ENCODE results near the gene TEK. TPM values are rescaled to one million over a fixed set of nuclear protein-coding genes. Genes with fewer than 3 reads are reported as not detected.
"Not testable (repeated sequence)": the region's sequence is repeated elsewhere in the genome, so short reads cannot be mapped to it uniquely, and the experiment has no call there.

The TEK gene
- total RNA-seq, 4 donors from 2014 or later = 0.72 to 7.4 (median 4.0) TPM

DNA sequence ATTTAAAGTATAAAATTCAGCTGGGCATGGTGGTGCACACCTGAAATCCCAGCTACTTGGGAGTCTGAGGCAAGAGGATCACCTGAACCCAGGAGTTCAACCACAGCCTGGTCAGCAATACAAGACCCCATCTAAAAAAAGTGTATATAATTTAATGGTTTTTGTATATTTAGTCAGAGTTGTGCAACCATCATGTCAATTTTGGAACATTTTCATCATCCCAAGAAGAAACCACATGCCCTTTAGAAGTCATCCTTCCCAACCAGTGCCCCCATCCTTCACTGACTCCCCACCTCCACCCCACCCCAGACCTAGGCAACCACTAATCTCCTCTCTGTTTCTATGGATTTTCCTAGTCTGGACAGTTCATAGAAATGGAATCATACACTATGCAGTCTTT, 18.8 kb upstream of the TEK start:
- Histone ChIP-seq H3K27ac (no peak overlapping the region), H3K4me3 (no peak overlapping the region), H3K4me1 (peaks cover 0 to 9% (median 6%) of the 10 kb centered on the region in 3 donors), H3K27me3 (no peaks in the 10 kb centered on the region), H3K36me3 (no peaks in the 10 kb centered on the region), H3K9me3 (no peaks in the 10 kb centered on the region)
- intact Hi-C loops (cut with DNase I) = no loop called here
- TF ChIP-seq POLR2A (IDR thresholded peaks at IDR 0.05) = no peak
- no peak for DNase-seq

DNA sequence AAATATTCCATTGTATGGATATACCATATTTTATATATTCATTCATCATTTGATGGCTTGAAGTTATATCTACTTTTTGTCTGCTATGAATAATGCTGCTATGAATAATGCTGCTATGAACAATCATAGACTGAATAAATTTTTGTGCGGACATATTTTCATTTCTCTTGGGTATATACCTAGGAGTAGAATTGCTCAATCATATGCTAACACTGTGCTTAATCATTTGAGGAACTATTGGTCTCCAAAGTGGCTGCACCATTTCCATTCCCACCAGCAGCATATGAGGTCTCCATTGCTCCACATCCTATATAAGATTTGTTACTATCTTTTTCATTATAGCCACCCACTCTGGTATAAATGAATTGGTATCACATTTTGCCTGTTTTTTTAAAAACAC, 18.3 kb upstream of the TEK start:
- no peak overlapping the region for H3K27ac ChIP-seq
- 68 to 78% methylated on average over 1 of the region's 1 CpG for WGBS, 2 donors
- H3K4me3 ChIP-seq = no peak overlapping the region
- TF ChIP-seq, protein P1, sequence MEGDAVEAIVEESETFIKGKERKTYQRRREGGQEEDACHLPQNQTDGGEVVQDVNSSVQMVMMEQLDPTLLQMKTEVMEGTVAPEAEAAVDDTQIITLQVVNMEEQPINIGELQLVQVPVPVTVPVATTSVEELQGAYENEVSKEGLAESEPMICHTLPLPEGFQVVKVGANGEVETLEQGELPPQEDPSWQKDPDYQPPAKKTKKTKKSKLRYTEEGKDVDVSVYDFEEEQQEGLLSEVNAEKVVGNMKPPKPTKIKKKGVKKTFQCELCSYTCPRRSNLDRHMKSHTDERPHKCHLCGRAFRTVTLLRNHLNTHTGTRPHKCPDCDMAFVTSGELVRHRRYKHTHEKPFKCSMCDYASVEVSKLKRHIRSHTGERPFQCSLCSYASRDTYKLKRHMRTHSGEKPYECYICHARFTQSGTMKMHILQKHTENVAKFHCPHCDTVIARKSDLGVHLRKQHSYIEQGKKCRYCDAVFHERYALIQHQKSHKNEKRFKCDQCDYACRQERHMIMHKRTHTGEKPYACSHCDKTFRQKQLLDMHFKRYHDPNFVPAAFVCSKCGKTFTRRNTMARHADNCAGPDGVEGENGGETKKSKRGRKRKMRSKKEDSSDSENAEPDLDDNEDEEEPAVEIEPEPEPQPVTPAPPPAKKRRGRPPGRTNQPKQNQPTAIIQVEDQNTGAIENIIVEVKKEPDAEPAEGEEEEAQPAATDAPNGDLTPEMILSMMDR (IDR thresholded peaks at IDR 0.05) = no peak
- no peak for TF ChIP-seq POLR2A (IDR thresholded peaks at IDR 0.05)
- intact Hi-C loops (cut with DNase I) = no loop called here
- H3K9me3 ChIP-seq = no peaks in the 10 kb centered on the region
- no peaks in the 10 kb centered on the region for H3K36me3 ChIP-seq
- no peak for DNase-seq
- H3K4me1 ChIP-seq = peaks cover 0 to 9% (median 6%) of the 10 kb centered on the region in 3 donors
- H3K27me3 ChIP-seq = no peaks in the 10 kb centered on the region

DNA sequence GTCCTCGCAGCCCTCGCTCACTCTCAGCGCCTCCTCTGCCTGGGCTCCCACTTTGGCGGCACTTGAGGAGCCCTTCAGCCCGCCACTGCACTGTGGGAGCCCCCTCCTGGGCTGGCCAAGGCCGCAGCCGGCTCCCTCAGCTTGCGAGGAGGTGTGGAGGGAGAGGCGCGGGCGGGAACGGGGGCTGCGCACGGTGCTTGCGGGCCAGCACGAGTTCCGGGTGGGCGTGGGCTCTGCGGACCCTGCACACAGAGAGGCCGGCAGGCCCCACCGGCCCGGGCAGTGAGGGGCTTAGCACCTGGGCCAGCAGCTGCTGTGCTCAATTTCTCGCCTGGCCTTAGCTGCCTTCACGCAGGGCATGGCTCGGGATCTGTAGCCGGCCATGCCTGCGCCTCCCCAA, 16.5 kb upstream of the TEK start:
- intact Hi-C loops (cut with DNase I); H3K4me1 ChIP-seq; H3K27ac ChIP-seq; DNase-seq; H3K9me3 ChIP-seq; H3K27me3 ChIP-seq; H3K36me3 ChIP-seq; H3K4me3 ChIP-seq: not testable (repeated sequence)
- WGBS, 2 donors = 79 to 80% methylated on average over 3 of the region's 27 CpGs

DNA sequence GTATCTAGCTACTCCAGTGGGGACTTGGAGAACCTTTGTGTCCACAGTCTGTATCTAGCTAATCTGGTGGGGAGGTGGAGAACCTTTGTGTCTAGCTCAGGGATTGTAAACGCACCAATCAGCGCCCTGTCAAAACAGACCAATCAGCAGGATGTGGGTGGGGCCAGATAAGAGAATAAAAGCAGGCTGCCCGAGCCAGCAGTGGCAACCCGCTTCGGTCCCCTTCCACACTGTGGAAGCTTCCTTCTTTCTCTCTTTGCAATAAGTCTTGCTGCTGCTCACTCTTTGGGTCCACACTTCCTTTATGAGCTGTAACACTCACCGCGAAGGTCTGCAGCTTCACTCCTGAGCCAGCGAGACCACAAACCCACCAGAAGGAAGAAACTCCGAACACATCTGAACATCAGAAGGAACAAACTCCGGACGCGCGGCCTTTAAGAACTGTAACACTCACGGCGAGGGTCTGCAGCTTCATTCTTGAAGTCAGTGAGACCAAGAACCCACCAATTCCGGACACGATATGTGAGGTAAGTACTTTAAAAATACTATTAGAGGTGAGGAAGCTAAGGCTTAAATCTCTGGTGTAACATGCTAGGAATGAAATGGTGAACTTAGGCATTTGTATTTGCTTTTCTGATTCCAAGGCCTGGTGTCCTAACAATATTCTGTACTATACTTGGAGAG, 15.5 kb upstream of the TEK start:
- H3K9me3 ChIP-seq; H3K27ac ChIP-seq; intact Hi-C loops (cut with DNase I); H3K27me3 ChIP-seq; H3K36me3 ChIP-seq; H3K4me1 ChIP-seq; H3K4me3 ChIP-seq; DNase-seq: not testable (repeated sequence)
- 70 to 84% methylated on average over 5 to 15 of the region's 17 CpGs for WGBS, 2 donors

DNA sequence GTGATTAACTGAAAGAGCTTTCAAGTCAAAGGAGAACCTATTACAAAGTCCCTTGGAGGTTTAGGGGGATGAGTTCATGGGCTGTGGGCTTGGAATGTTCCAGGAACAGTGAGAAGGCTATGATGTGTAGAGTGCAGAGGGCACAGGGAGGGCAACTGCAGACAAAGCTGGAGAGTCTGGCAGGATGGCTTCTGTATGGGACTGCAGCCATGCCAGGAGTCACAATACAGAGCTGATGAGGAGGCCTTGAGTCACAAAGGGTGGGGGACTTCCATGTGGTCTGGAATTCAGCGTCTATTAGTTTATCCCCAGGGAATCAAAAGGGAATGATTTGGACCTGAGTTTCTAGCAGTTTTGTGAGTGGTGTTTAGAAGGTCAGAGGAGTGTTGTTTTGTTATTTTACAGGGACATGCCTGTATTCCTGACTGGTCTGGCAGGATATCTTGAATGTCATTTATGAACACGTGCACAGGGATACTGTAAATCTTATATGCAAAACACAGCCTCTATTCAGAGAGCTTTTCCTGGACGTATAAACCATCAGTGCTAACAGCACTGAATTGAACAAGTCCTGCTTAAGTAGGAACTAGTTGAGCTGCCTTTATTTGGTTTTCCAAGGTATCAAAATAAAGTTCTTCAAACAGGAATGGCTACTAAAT, 14.3 kb upstream of the TEK start:
- Histone ChIP-seq H3K36me3 (no peaks in the 10 kb centered on the region), H3K4me1 (no peaks in the 10 kb centered on the region), H3K27me3 (no peaks in the 10 kb centered on the region), H3K9me3 (no peaks in the 10 kb centered on the region), H3K4me3 (no peak overlapping the region), H3K27ac (no peak overlapping the region)
- no peak for DNase-seq
- 23 to 24% methylated on average over 3 of the region's 3 CpGs for WGBS, 2 donors
- intact Hi-C loops (cut with DNase I) = no loop called here
- TF ChIP-seq, protein P1 (IDR thresholded peaks at IDR 0.05) = no peak
- no peak for TF ChIP-seq POLR2A (IDR thresholded peaks at IDR 0.05)

DNA sequence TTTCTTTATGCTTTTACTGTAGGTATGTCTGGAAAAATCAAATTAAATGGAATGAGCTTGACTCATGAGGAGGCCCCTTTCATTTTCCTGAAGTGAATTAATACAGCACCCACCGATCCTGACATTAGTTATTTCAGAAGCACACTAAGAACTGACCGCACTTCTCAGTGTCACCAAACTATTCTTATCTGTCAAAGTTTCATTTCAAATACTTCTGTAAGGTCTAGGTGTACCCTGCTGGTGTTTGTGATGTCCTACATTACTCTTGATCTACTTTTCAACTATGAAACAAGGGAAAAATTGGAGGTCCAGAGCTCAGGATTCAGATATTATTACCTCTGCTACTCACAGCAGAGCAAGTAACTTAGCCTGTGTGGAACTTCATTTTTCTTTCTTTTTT, 1.8 kb upstream of the TEK start:
- Histone ChIP-seq H3K27me3 (no peaks in the 10 kb centered on the region), H3K9me3 (no peaks in the 10 kb centered on the region), H3K36me3 (no peaks in the 10 kb centered on the region), H3K4me3 (no peak overlapping the region), H3K4me1 (no peaks in the 10 kb centered on the region), H3K27ac (no peak overlapping the region)
- DNase-seq = no peak
- intact Hi-C loops (cut with DNase I) = no loop called here
- TF ChIP-seq, protein P1 (IDR thresholded peaks at IDR 0.05) = no peak
- no peak for TF ChIP-seq POLR2A (IDR thresholded peaks at IDR 0.05)
- WGBS, 2 donors = 83 to 89% methylated on average over 2 of the region's 2 CpGs

Data from esophagus squamous epithelium (tissue), 5 donors.